GM19438 (cell line): ENCODE measurements around the gene CEP170.
A peak's percentile ranks its signal among the peaks of the same experiment; 100 is the strongest.
"Not testable (repeated sequence)": the region's sequence is repeated elsewhere in the genome, so short reads cannot be mapped to it uniquely, and the experiment has no call there.

Experiments used
- ATAC-seq: cut with Tn5 transposase; IDR thresholded peaks from one replicate; pipeline ENCODE4 v1.9.1; 2021; ENCODE audit warnings: low read depth; ENCODE audit not compliant: unreplicated experiment

The CEP170 gene

DNA sequence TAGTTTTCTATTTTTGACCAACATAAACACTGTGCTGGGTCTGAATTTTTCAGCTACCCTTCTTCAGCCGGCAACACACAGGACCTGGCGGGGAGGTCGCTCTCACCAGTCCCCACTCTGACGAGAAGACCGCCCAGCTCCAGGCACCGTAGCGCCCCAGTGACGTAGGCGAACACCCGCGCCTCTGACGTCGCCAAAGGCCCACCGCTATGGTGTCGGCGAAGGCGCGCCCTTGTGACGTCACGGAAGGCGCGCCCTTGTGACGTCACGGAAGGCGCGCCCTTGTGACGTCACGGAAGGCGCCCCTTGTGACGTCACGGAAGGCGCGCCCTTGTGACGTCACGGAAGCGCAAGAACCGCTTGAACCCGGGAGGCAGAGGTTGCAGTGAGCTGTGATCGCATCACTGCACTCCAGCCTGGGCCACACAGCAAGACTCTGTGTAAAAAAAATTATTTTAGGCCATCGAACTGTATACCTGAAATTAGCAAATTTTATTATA lies 153.5 kb downstream of the CEP170 start:
- ATAC-seq = peak; percentile 95

DNA sequence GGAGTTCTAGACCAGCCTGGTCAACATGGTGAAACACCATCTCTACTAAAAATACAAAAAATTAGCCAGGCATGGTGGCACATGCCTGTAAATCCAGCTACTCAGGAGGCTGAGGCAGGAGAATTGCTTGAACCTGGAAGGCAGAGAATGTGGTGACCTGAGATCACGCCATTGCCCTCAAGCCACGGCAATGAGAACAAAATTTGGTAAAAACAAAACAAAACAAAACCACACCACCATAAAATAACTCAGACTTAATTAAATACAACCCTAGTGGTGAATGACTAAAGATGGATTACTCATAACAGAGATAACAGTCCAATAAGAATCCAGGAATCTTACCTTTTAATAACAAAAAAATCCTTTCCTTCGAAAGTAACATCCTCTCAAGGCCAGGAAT lies 167.7 kb downstream of the CEP170 start:
- not testable (repeated sequence) for ATAC-seq
